ENCODE data around the gene EGFL7. TPM values are rescaled to one million over a fixed set of nuclear protein-coding genes. Genes with fewer than 3 reads are reported as not detected.

The EGFL7 gene
- total RNA-seq, 1 donor from 2014 or later = 500 TPM

GRCh38 chr9:136672431-136673087, 9.8 kb downstream of the EGFL7 start:
- no peak for DNase-seq (ENCODE audit: low read depth, low spot score)

- DNase-seq (ENCODE audit: low read depth, low spot score) = no peak
These were observed 10.6 kb downstream of the EGFL7 start for GRCh38 chr9:136673088-136673974.

- DNase-seq (ENCODE audit: low read depth, low spot score) = peak; percentile 80
These were observed 11.5 kb downstream of the EGFL7 start for GRCh38 chr9:136673975-136674785.

- no peak for DNase-seq (ENCODE audit: low read depth, low spot score)
These were observed 12.2 kb downstream of the EGFL7 start for GRCh38 chr9:136674786-136675349.

- DNase-seq (ENCODE audit: low read depth, low spot score) = no peak
These were observed 13.0 kb downstream of the EGFL7 start for GRCh38 chr9:136675477-136676296.

GRCh38 chr9:136676297-136676794, 13.6 kb downstream of the EGFL7 start:
- no peak for DNase-seq (ENCODE audit: low read depth, low spot score)

- DNase-seq (ENCODE audit: low read depth, low spot score) = no peak
These were observed 14.4 kb downstream of the EGFL7 start for GRCh38 chr9:136676920-136677686.

- DNase-seq (ENCODE audit: low read depth, low spot score) = no peak
These were observed 15.3 kb downstream of the EGFL7 start for GRCh38 chr9:136678034-136678433.

- DNase-seq (ENCODE audit: low read depth, low spot score) = no peak
These were observed 15.9 kb downstream of the EGFL7 start for GRCh38 chr9:136678624-136679023.

GRCh38 chr9:136679431-136679941, 16.8 kb downstream of the EGFL7 start:
- no peak for DNase-seq (ENCODE audit: low read depth, low spot score)

- no peak for DNase-seq (ENCODE audit: low read depth, low spot score)
These were observed 18.3 kb downstream of the EGFL7 start for GRCh38 chr9:136681029-136681428.

GRCh38 chr9:136681945-136682699, 19.4 kb downstream of the EGFL7 start:
- DNase-seq (ENCODE audit: low read depth, low spot score) = no peak

- no peak for DNase-seq (ENCODE audit: low read depth, low spot score)
These were observed 20.0 kb downstream of the EGFL7 start for GRCh38 chr9:136682710-136683109.

GRCh38 chr9:136683173-136683745, 20.5 kb downstream of the EGFL7 start:
- no peak for DNase-seq (ENCODE audit: low read depth, low spot score)

- DNase-seq (ENCODE audit: low read depth, low spot score) = no peak
These were observed 21.0 kb downstream of the EGFL7 start for GRCh38 chr9:136683755-136684154.

- DNase-seq (ENCODE audit: low read depth, low spot score) = no peak
These were observed 21.6 kb downstream of the EGFL7 start for GRCh38 chr9:136684339-136684738.

GRCh38 chr9:136684799-136685198, 22.1 kb downstream of the EGFL7 start:
- no peak for DNase-seq (ENCODE audit: low read depth, low spot score)

GRCh38 chr9:136685216-136685615, 22.5 kb downstream of the EGFL7 start:
- no peak for DNase-seq (ENCODE audit: low read depth, low spot score)
